H9 (cell line): ENCODE results near the gene ATP8A2. TPM values are rescaled to one million over a fixed set of nuclear protein-coding genes. Genes with fewer than 3 reads are reported as not detected.

Source experiments
- DNase-seq: peaks from one replicate; pipeline ENCODE4 v3.0.0-alpha.2; 2017
- H2AFZ ChIP-seq: one replicate; pipeline ENCODE4 v1.6.1; 2013; ENCODE audit warnings: mild to moderate bottlenecking, low read length, control low read depth, moderate library complexity
- H2AK5ac ChIP-seq: 2 replicates; pipeline ENCODE4 v1.6.1; 2013; ENCODE audit warnings: low read length, control low read depth, mixed read lengths; ENCODE audit not compliant: insufficient read length
- H2BK120ac ChIP-seq: one replicate; pipeline ENCODE4 v1.6.1; 2013; ENCODE audit warnings: low read depth, mild to moderate bottlenecking, low read length, control low read depth, inconsistent platforms; ENCODE audit not compliant: poor library complexity, severe bottlenecking
- H2BK12ac ChIP-seq: 2 replicates; pipeline ENCODE4 v1.6.1; 2013; ENCODE audit warnings: low read length, control low read depth, mixed read lengths, low read depth; ENCODE audit not compliant: insufficient read length
- H2BK15ac ChIP-seq: 2 replicates; pipeline ENCODE4 v1.6.1; 2013; ENCODE audit warnings: low read depth, low read length, control low read depth
- H2BK20ac ChIP-seq: one replicate; pipeline ENCODE4 v1.6.1; 2013; ENCODE audit warnings: low read depth, mild to moderate bottlenecking, low read length, control low read depth, inconsistent platforms; ENCODE audit not compliant: poor library complexity, severe bottlenecking
- H2BK5ac ChIP-seq: 2 replicates; pipeline ENCODE4 v1.6.1; 2013; ENCODE audit warnings: low read length, control low read depth, mixed read lengths; ENCODE audit not compliant: insufficient read length
- H3K14ac ChIP-seq: 2 replicates; pipeline ENCODE4 v1.6.1; 2013; ENCODE audit warnings: low read length, control low read depth; ENCODE audit not compliant: insufficient read depth
- H3K18ac ChIP-seq: 2 replicates; pipeline ENCODE4 v1.6.1; 2013; ENCODE audit warnings: low read depth, mild to moderate bottlenecking, mixed read lengths, low read length, control low read depth; ENCODE audit not compliant: insufficient read length
- H3K23ac ChIP-seq: 2 replicates; pipeline ENCODE4 v1.6.1; 2013; ENCODE audit warnings: low read length, control low read depth, mixed read lengths, low read depth; ENCODE audit not compliant: insufficient read length
- H3K23me2 ChIP-seq: 2 replicates; pipeline ENCODE4 v1.6.1; 2013; ENCODE audit warnings: low read depth, mild to moderate bottlenecking, mixed read lengths, low read length, control low read depth; ENCODE audit not compliant: insufficient read length, poor library complexity, severe bottlenecking
- H3K27ac ChIP-seq: 2 replicates; pipeline ENCODE4 v1.5.1; 2013; ENCODE audit warnings: low read length, control low read depth, mixed read lengths, low read depth; ENCODE audit not compliant: insufficient read length
- H3K27me3 ChIP-seq: 2 replicates; pipeline ENCODE4 v1.6.1; 2013; ENCODE audit warnings: low read length, control low read depth, inconsistent platforms; ENCODE audit not compliant: insufficient read depth
- H3K4ac ChIP-seq: 2 replicates; pipeline ENCODE4 v1.6.1; 2013; ENCODE audit warnings: low read depth, mild to moderate bottlenecking, control low read depth, inconsistent platforms, low read length, moderate library complexity
- H3K4me1 ChIP-seq: 2 replicates; pipeline ENCODE4 v1.6.1; 2013; ENCODE audit warnings: low read length, control low read depth, inconsistent platforms; ENCODE audit not compliant: insufficient read depth
- H3K4me2 ChIP-seq: 2 replicates; pipeline ENCODE4 v1.6.1; 2013; ENCODE audit warnings: low read length, control low read depth, mixed read lengths; ENCODE audit not compliant: insufficient read length, insufficient read depth
- H3K56ac ChIP-seq: 2 replicates; pipeline ENCODE4 v1.6.1; 2013; ENCODE audit warnings: low read depth, mild to moderate bottlenecking, mixed read lengths, low read length, control low read depth; ENCODE audit not compliant: insufficient read length
- H3K79me1 ChIP-seq: 2 replicates; pipeline ENCODE4 v1.6.1; 2013; ENCODE audit warnings: low read depth, mild to moderate bottlenecking, moderate library complexity, low read length, control low read depth, inconsistent platforms; ENCODE audit not compliant: insufficient read depth, poor library complexity, severe bottlenecking
- H3K79me2 ChIP-seq: 2 replicates; pipeline ENCODE4 v1.6.1; 2013; ENCODE audit warnings: low read length, control low read depth, inconsistent platforms; ENCODE audit not compliant: insufficient read depth
- H3K9ac ChIP-seq: 2 replicates; pipeline ENCODE4 v1.6.1; 2013; ENCODE audit warnings: low read length, control low read depth, mixed read lengths; ENCODE audit not compliant: insufficient read length; ENCODE audit errors: extremely low read depth
- H3K9me3 ChIP-seq: one replicate; pipeline ENCODE4 v1.6.1; 2013; ENCODE audit warnings: low read depth, low read length, inconsistent platforms; ENCODE audit not compliant: control insufficient read depth
- H3T11ph ChIP-seq: one replicate; pipeline ENCODE4 v1.6.1; 2013; ENCODE audit warnings: mild to moderate bottlenecking, low read length, control low read depth, inconsistent platforms
- H4K20me1 ChIP-seq: one replicate; pipeline ENCODE4 v1.6.1; 2013; ENCODE audit not compliant: control insufficient read depth, insufficient read length, insufficient read depth
- H4K5ac ChIP-seq: 2 replicates; pipeline ENCODE4 v1.6.1; 2013; ENCODE audit warnings: low read depth, mild to moderate bottlenecking, mixed read lengths, low read length, control low read depth; ENCODE audit not compliant: insufficient read length
- H4K8ac ChIP-seq: replicated peaks from 2 replicates; pipeline ENCODE4 v1.6.1; 2013; ENCODE audit warnings: low read length, control low read depth, mixed read lengths, low read depth; ENCODE audit not compliant: insufficient read length
- H4K91ac ChIP-seq: 2 replicates; pipeline ENCODE4 v1.6.1; 2013; ENCODE audit warnings: low read depth, mild to moderate bottlenecking, moderate library complexity, mixed read lengths, low read length, control low read depth; ENCODE audit not compliant: insufficient read length
- H3K27ac Mint-ChIP-seq, 3 experiments: 2 replicates in 2 of 3; 3 replicates in 1 of 3; pipeline ENCODE4 v1.8.0; 2020 to 2021; ENCODE audit warnings: mixed read lengths in 3 of 3, mild to moderate bottlenecking in 1 of 3, moderate library complexity in 1 of 3
- H3K27me3 Mint-ChIP-seq: 2 replicates; pipeline ENCODE4 v1.8.0; 2021; ENCODE audit warnings: low read depth, mild to moderate bottlenecking, moderate library complexity, mixed read lengths
- H3K36me3 Mint-ChIP-seq, 3 experiments: 2 replicates in 2 of 3; 3 replicates in 1 of 3; pipeline ENCODE4 v1.8.0; 2020 to 2021; ENCODE audit warnings: low read depth in 3 of 3, mixed read lengths in 3 of 3; ENCODE audit not compliant: insufficient read depth in 1 of 3
- H3K4me1 Mint-ChIP-seq, 2 experiments: 2 replicates each; pipeline ENCODE4 v1.8.0; 2020; ENCODE audit warnings: mixed read lengths in 2 of 2
- H3K4me3 Mint-ChIP-seq, 2 experiments: 2 replicates in 1 of 2; 3 replicates in 1 of 2; pipeline ENCODE4 v1.8.0; 2020 to 2021; ENCODE audit warnings: mild to moderate bottlenecking in 2 of 2, mixed read lengths in 2 of 2, moderate library complexity in 1 of 2
- H3K9me3 Mint-ChIP-seq, 2 experiments: 2 replicates in 1 of 2; 3 replicates in 1 of 2; pipeline ENCODE4 v1.8.0; 2020; ENCODE audit warnings: mild to moderate bottlenecking in 2 of 2, mixed read lengths in 2 of 2, moderate library complexity in 1 of 2
- WGBS: extraction: QIAGEN DNeasy Blood & Tissue Kit; methylation state at CpG from one replicate; pipeline ENCODE4 v1.1.7; 2013; ENCODE audit warnings: missing lambda C conversion rate, low lambda C conversion rate, mixed read lengths; ENCODE audit not compliant: insufficient read length; ENCODE audit errors: extremely low coverage; 5-methylcytosine and 5-hydroxymethylcytosine counted together
- total RNA-seq: library from RNA; stranded (reverse); gene quantifications from 2 replicates; pipeline ENCODE4 v1.2.1, GENCODE V29; 2021
- TF ChIP-seq, protein P1 (sequence below): fragments of 200-600 bp; sonication (generic); conservative IDR thresholded peaks from 3 replicates; pipeline ENCODE4 v1.8.0; 2021; ENCODE audit warnings: antibody characterized with exemption, mild to moderate bottlenecking

Gene ATP8A2
- total RNA-seq, 1 experiment from 2014 or later = 18.2 TPM

DNA sequence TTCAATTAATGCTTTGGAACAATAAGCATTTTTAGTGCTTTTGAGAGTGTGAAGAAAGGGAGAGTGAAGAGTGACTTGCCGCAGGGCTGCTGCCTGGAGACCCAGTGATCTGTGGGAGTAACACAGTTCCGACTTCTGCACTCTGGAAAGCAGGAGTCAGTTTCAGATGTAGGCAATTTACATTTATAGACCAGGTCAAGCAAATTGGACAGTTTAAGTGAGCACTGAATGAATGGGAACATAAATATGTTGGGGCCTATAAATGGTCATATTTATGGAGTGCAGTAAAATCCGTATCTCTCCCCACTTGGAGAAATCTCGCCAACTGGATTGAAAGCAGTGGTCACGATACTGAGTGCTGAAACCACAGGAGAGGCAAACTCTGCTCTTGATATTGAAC, 689.5 kb downstream of the ATP8A2 start:
- no peak overlapping the region for H3K4me3 Mint-ChIP-seq
- Histone ChIP-seq H3K23ac (no peak overlapping the region), H2BK12ac (no peak overlapping the region), H3K56ac (no peak overlapping the region), H3K79me2 (no peaks in the 10 kb centered on the region), H2AK5ac (no peak overlapping the region), H3K18ac (no peak overlapping the region), H3K4ac (no peak overlapping the region), H3K4me2 (no peak overlapping the region), H4K91ac (no peak overlapping the region), H2BK15ac (no peak overlapping the region), H4K5ac (no peak overlapping the region), H3K9me3 (no peaks in the 10 kb centered on the region), H4K20me1 (no peaks in the 10 kb centered on the region), H3K27me3 (no peaks in the 10 kb centered on the region), H3K27ac (no peak overlapping the region), H3K4me1 (no peaks in the 10 kb centered on the region), H2BK5ac (no peak overlapping the region), H3K79me1 (no peaks in the 10 kb centered on the region), H3K23me2 (no peaks in the 10 kb centered on the region), H3K14ac (no peak overlapping the region), H2BK20ac (no peak overlapping the region), H4K8ac (no peak overlapping the region), H3T11ph (no peak overlapping the region), H2BK120ac (no peak overlapping the region), H3K9ac (no peak overlapping the region), H2AFZ (no peak overlapping the region)
- peaks cover 3% of the 10 kb centered on the region; the same call in 1 of the 2 replicates for H3K27me3 Mint-ChIP-seq
- no peaks in the 10 kb centered on the region for H3K36me3 Mint-ChIP-seq
- DNase-seq = no peak
- H3K4me1 Mint-ChIP-seq = peaks cover 6 to 10% of the 10 kb centered on the region in 2 experiments; a peak in 3 of 4 replicates
- TF ChIP-seq, protein P1, sequence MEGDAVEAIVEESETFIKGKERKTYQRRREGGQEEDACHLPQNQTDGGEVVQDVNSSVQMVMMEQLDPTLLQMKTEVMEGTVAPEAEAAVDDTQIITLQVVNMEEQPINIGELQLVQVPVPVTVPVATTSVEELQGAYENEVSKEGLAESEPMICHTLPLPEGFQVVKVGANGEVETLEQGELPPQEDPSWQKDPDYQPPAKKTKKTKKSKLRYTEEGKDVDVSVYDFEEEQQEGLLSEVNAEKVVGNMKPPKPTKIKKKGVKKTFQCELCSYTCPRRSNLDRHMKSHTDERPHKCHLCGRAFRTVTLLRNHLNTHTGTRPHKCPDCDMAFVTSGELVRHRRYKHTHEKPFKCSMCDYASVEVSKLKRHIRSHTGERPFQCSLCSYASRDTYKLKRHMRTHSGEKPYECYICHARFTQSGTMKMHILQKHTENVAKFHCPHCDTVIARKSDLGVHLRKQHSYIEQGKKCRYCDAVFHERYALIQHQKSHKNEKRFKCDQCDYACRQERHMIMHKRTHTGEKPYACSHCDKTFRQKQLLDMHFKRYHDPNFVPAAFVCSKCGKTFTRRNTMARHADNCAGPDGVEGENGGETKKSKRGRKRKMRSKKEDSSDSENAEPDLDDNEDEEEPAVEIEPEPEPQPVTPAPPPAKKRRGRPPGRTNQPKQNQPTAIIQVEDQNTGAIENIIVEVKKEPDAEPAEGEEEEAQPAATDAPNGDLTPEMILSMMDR = no peak
- H3K9me3 Mint-ChIP-seq = no peaks in the 10 kb centered on the region
- no peak overlapping the region for H3K27ac Mint-ChIP-seq
- WGBS = no CpG with 5 or more reads among the region's 5 CpGs
